UCSD-AML1 (cell line): Measurements from ENCODE around the gene BMP7.

Source experiments
- DNase-seq: peaks from one replicate; lab custom pipeline; 2025; ENCODE audit not compliant: unreplicated experiment; lab: John Stamatoyannopoulos, UW

The BMP7 gene

GRCh38 chr20:57131077-57131476 lies 135.4 kb downstream of the BMP7 start:
- DNase-seq = no peak

GRCh38 chr20:57130160-57130772 lies 136.2 kb downstream of the BMP7 start:
- no peak for DNase-seq

GRCh38 chr20:57129303-57129702 lies 137.1 kb downstream of the BMP7 start:
- no peak for DNase-seq

GRCh38 chr20:57128044-57128757 lies 138.2 kb downstream of the BMP7 start:
- no peak for DNase-seq

- no peak for DNase-seq
Measured at GRCh38 chr20:57126481-57127092, 139.9 kb downstream of the BMP7 start.

GRCh38 chr20:57124800-57125517 lies 141.5 kb downstream of the BMP7 start:
- no peak for DNase-seq

- no peak for DNase-seq
Measured at GRCh38 chr20:57124366-57124765, 142.1 kb downstream of the BMP7 start.

GRCh38 chr20:57123504-57123903 lies 142.9 kb downstream of the BMP7 start:
- DNase-seq = no peak

- DNase-seq = no peak
Measured at GRCh38 chr20:57122536-57123489, 143.6 kb downstream of the BMP7 start.

GRCh38 chr20:57118964-57119363 lies 147.5 kb downstream of the BMP7 start:
- no peak for DNase-seq
